Gastrocnemius medialis (tissue), 4 donors: Measurements from ENCODE around the gene CACNA1A. TPM values are rescaled to one million over a fixed set of nuclear protein-coding genes. Genes with fewer than 3 reads are reported as not detected.

Experiments
- ATAC-seq, 2 donors: fragments of 150-250 bp; one replicate each; pipeline ENCODE4 v1.9.1; 2016
- DNase-seq, 2 donors: peaks; one replicate each; pipeline ENCODE4 v3.0.0-alpha.2; 2019
- H3K27ac ChIP-seq, 4 donors: fragments of 200-600 bp; sonication (generic); 1 replicate in 1 of 4; 2 replicates in 3 of 4; pipeline ENCODE4 v1.5.1; 2016 to 2018; ENCODE audit warnings: mild to moderate bottlenecking in 2 of 4, moderate library complexity in 1 of 4
- H3K27me3 ChIP-seq, 3 donors: fragments of 200-600 bp; sonication (generic) in 2 of 3; 1 replicate in 1 of 3; 2 replicates in 2 of 3; pipeline versions ENCODE4 v1.5.1 to v1.6.0; 2016 to 2019; ENCODE audit warnings: mild to moderate bottlenecking in 1 of 3, moderate library complexity in 1 of 3
- H3K36me3 ChIP-seq, 2 donors: fragments of 200-600 bp; sonication (generic) in 1 of 2; one replicate each; pipeline ENCODE4 v1.5.1; 2017 to 2018
- H3K4me1 ChIP-seq, 2 donors: fragments of 200-600 bp; sonication (generic) in 1 of 2; one replicate each; pipeline ENCODE4 v1.5.1; 2016 to 2017; ENCODE audit warnings: mild to moderate bottlenecking in 2 of 2
- H3K4me3 ChIP-seq, 4 donors: fragments of 200-600 bp; sonication (generic) in 3 of 4; 1 replicate in 1 of 4; 2 replicates in 3 of 4; pipeline ENCODE4 v1.5.1; 2016 to 2019; ENCODE audit warnings: mild to moderate bottlenecking in 2 of 4
- H3K9me3 ChIP-seq, 3 donors: fragments of 200-600 bp; sonication (generic) in 2 of 3; 1 replicate in 1 of 3; 2 replicates in 2 of 3; pipeline ENCODE4 v1.5.1; 2016 to 2019
- POLR2A ChIP-seq, 2 donors: fragments of 450-650 bp; IDR thresholded peaks; one replicate each; pipeline ENCODE4 v1.6.1; 2017; ENCODE audit warnings: antibody characterized with exemption in 2 of 2, mild to moderate bottlenecking in 2 of 2, moderate library complexity in 2 of 2
- in situ Hi-C, 4 donors: fragments of 200-750 bp; cut with MboI; loops; one replicate each; pipeline versions ENCODE4 v1.15.0 to v1.8.0; 2017; ENCODE audit warnings: low sequenced_read_pairs in 4 of 4
- intact Hi-C: fragments of 100-400 bp; cut with DNase I; formaldehyde crosslinking; loops from one replicate; pipeline ENCODE4 v1.15.1; 2023; ENCODE audit warnings: low total_unique reads
- total RNA-seq, 4 donors: library from RNA; depleted of rRNA; stranded (reverse); fragments of >200 nt; gene quantifications; one replicate each; pipeline versions ENCODE4 v1.1.0 to v1.2.3, GENCODE V29; 2016
- TF ChIP-seq, protein P1 (sequence below), 5 experiments: fragments of 450-650 bp in 3 of 5; fragments of 200-600 bp in 2 of 5; sonication (generic) in 2 of 5; IDR thresholded peaks in 4 of 5; conservative IDR thresholded peaks in 1 of 5; 1 replicate in 4 of 5; 2 replicates in 1 of 5; pipeline ENCODE4 v1.5.1; 2016 to 2019; ENCODE audit warnings: antibody characterized with exemption in 5 of 5, mild to moderate bottlenecking in 3 of 5, moderate library complexity in 3 of 5

Gene CACNA1A
- total RNA-seq, 4 donors from 2014 or later, result 0.15 to 0.51 (median 0.33) TPM; not detected in 1

DNA sequence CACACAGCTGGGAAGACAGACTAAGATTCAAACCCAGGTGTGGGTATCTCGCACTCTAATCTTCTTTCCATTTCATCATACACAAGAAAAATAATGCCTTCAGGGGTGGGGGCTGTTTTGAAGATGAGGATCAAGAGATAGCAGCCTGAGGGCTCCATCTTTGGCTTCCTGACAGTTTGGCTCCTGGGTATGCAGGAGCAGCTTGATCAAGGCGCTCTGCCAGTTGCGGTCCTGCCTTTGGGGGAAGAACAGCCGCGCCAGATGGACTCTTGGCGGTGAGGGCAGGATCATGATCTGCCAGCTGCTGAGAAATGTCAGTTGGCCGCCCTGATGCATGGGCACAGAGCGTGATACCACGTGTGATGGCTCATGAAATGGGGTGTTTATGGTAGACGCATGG lies 236.9 kb downstream of the CACNA1A start:
- no peaks in the 10 kb centered on the region for H3K27me3 ChIP-seq
- ATAC-seq (no peak), DNase-seq (no peak)
- no peak overlapping the region for H3K4me3 ChIP-seq
- intact Hi-C loops (no loop called here), in situ Hi-C loops (loop anchor here (10.0 to 25.0 kb wide), 4 partner anchors 75 to 307 kb away; partner anchors contain the start of genes DAND5 (in 1 of the 4), GADD45GIP1 (in 1 of the 4), LYL1 (in 1 of the 4) and NACC1 (in 1 of the 4))
- H3K36me3 ChIP-seq, result no peaks in the 10 kb centered on the region
- H3K9me3 ChIP-seq, result no peaks in the 10 kb centered on the region
- no peak for TF ChIP-seq POLR2A (IDR thresholded peaks at IDR 0.05)
- TF ChIP-seq, protein P1, sequence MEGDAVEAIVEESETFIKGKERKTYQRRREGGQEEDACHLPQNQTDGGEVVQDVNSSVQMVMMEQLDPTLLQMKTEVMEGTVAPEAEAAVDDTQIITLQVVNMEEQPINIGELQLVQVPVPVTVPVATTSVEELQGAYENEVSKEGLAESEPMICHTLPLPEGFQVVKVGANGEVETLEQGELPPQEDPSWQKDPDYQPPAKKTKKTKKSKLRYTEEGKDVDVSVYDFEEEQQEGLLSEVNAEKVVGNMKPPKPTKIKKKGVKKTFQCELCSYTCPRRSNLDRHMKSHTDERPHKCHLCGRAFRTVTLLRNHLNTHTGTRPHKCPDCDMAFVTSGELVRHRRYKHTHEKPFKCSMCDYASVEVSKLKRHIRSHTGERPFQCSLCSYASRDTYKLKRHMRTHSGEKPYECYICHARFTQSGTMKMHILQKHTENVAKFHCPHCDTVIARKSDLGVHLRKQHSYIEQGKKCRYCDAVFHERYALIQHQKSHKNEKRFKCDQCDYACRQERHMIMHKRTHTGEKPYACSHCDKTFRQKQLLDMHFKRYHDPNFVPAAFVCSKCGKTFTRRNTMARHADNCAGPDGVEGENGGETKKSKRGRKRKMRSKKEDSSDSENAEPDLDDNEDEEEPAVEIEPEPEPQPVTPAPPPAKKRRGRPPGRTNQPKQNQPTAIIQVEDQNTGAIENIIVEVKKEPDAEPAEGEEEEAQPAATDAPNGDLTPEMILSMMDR (IDR thresholded peaks at IDR 0.05 in 4 of 5, conservative IDR thresholded peaks at IDR 0.05 in 1 of 5), result no peak
- H3K27ac ChIP-seq, result no peak overlapping the region
- no peaks in the 10 kb centered on the region for H3K4me1 ChIP-seq

DNA sequence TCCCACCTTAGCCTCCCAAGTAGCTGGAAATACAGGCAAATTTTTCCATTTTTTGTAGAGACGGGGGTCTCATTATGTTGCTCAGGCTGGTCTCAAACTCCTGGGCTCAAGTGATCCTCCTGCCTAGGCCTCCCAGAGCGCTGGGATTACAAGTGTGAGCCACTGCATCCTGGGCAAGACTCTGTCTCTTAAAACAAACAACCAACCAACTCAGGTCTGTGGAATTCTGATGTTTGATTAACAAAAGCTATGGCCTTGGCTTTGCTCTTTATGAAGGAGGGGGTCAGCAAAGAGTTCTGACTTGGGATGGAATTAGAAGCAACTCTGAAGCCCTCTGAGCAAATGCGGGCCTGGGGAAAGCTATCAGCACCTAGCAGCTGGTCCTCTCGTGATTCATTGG lies 238.4 kb downstream of the CACNA1A start:
- in situ Hi-C loops (loop anchor here (10.0 to 25.0 kb wide), 4 partner anchors 73 to 306 kb away; partner anchors contain the start of genes DAND5 (in 1 of the 4), GADD45GIP1 (in 1 of the 4), LYL1 (in 1 of the 4) and NACC1 (in 1 of the 4)), intact Hi-C loops (no loop called here)
- Histone ChIP-seq H3K4me1 (no peaks in the 10 kb centered on the region), H3K9me3 (no peaks in the 10 kb centered on the region), H3K27me3 (no peaks in the 10 kb centered on the region), H3K4me3 (no peak overlapping the region), H3K27ac (no peak overlapping the region), H3K36me3 (no peaks in the 10 kb centered on the region)
- ATAC-seq (no peak), DNase-seq (no peak)
- no peak for TF ChIP-seq POLR2A (IDR thresholded peaks at IDR 0.05)
- TF ChIP-seq, protein P1 (IDR thresholded peaks at IDR 0.05 in 4 of 5, conservative IDR thresholded peaks at IDR 0.05 in 1 of 5), result no peak

DNA sequence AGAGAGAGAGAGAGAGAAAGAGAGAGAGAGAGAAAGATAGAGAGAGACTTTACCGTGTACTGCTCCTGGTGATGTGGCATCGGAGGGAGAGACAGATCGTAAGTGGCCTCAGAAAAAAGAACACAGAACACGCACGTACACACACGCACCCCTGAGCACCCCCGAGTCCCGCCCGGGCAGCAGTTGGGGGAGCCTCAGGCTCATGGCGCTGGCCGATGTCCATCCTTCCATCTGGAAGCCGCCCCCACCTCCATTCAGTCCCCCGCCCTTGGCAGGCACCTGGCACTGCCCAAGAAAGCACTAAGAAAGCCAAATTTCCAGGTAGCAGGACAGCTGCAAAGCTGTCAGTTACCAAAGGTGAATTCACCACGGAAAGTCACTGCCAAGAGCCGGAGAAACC lies 239.1 kb downstream of the CACNA1A start:
- H3K9me3 ChIP-seq, result no peaks in the 10 kb centered on the region
- no peaks in the 10 kb centered on the region for H3K36me3 ChIP-seq
- in situ Hi-C loops, result loop anchor here (10.0 to 25.0 kb wide), 4 partner anchors 72 to 305 kb away; partner anchors contain the start of genes DAND5 (in 1 of the 4), GADD45GIP1 (in 1 of the 4), LYL1 (in 1 of the 4) and NACC1 (in 1 of the 4)
- no peaks in the 10 kb centered on the region for H3K4me1 ChIP-seq
- no peaks in the 10 kb centered on the region for H3K27me3 ChIP-seq
- intact Hi-C loops, result no loop called here
- DNase-seq (no peak), ATAC-seq (no peak)
- no peak overlapping the region for H3K27ac ChIP-seq
- no peak overlapping the region for H3K4me3 ChIP-seq
- no peak for TF ChIP-seq POLR2A (IDR thresholded peaks at IDR 0.05)
- TF ChIP-seq, protein P1 (IDR thresholded peaks at IDR 0.05 in 4 of 5, conservative IDR thresholded peaks at IDR 0.05 in 1 of 5), result no peak

DNA sequence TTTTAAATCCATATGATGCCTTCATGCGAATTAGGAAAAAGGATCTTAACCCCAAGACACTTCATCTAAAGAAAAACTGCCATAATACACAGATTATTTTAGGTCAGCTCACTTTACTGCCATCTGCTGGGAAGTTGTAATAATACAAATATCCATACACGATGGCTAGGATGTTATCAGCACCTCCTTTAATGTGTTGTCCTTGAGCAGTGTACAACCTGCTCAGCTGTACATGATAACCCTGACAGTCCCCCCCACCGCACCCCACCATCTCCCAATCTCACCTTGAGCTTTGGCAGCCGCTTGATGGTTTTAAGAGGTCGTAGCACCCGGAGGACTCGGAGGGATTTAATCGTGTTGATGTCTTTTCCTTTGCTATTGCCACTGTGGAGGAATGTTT lies 243.8 kb downstream of the CACNA1A start:
- intact Hi-C loops, result loop anchor here (2.0 kb wide), 1 partner anchor 112 kb away; the partner anchor contains the start of genes IER2 and STX10
- Histone ChIP-seq H3K4me3 (no peak overlapping the region), H3K4me1 (peaks cover 0 to 9% of the 10 kb centered on the region in 2 donors), H3K27me3 (no peaks in the 10 kb centered on the region), H3K36me3 (no peaks in the 10 kb centered on the region), H3K27ac (no peak overlapping the region), H3K9me3 (no peaks in the 10 kb centered on the region)
- ATAC-seq (peak in 1 of 2 donors; percentile 39), DNase-seq (no peak)
- TF ChIP-seq, protein P1 (IDR thresholded peaks at IDR 0.05 in 4 of 5, conservative IDR thresholded peaks at IDR 0.05 in 1 of 5), result peak; percentile 36 to 64 (median 54)
- no peak for TF ChIP-seq POLR2A (IDR thresholded peaks at IDR 0.05)
- in situ Hi-C loops, result loop anchor here (5.0 to 25.0 kb wide), 5 partner anchors 68 to 300 kb away; partner anchors contain the start of genes DAND5 (in 1 of the 4), GADD45GIP1 (in 1 of the 4), LYL1 (in 1 of the 4) and NACC1 (in 1 of the 4)
